Medulla oblongata (tissue), 1 donor: ENCODE measurements around the gene PM20D2.

ENCODE experiments used
- DNase-seq: peaks from one replicate; pipeline ENCODE4 v3.0.0-alpha.2; 2015; ENCODE audit errors: extremely low spot score

PM20D2 gene

GRCh38 chr6:89145091-89145955 is 532 bp upstream of the PM20D2 start:
- no peak for DNase-seq

- DNase-seq = peak; percentile 30
Measured at GRCh38 chr6:89146718-89147700, 1.2 kb downstream of the PM20D2 start.

- DNase-seq = no peak
Measured at GRCh38 chr6:89148016-89148750, 2.3 kb downstream of the PM20D2 start.

GRCh38 chr6:89154131-89154530 is 8.3 kb downstream of the PM20D2 start:
- DNase-seq = no peak

GRCh38 chr6:89160331-89161092 is 14.7 kb downstream of the PM20D2 start:
- no peak for DNase-seq

- no peak for DNase-seq
Measured at GRCh38 chr6:89161326-89162046, 15.6 kb downstream of the PM20D2 start.

GRCh38 chr6:89162047-89162371 is 16.2 kb downstream of the PM20D2 start:
- DNase-seq = no peak

GRCh38 chr6:89172131-89172530 is 26.3 kb downstream of the PM20D2 start:
- DNase-seq = no peak

GRCh38 chr6:89173634-89174033 is 27.8 kb downstream of the PM20D2 start:
- no peak for DNase-seq

GRCh38 chr6:89180112-89180511 is 34.3 kb downstream of the PM20D2 start:
- no peak for DNase-seq

- no peak for DNase-seq
Measured at GRCh38 chr6:89180971-89181370, 35.1 kb downstream of the PM20D2 start.

- no peak for DNase-seq
Measured at GRCh38 chr6:89183294-89183693, 37.4 kb downstream of the PM20D2 start.

GRCh38 chr6:89184344-89184743 is 38.5 kb downstream of the PM20D2 start:
- no peak for DNase-seq

GRCh38 chr6:89186762-89187161 is 40.9 kb downstream of the PM20D2 start:
- no peak for DNase-seq

GRCh38 chr6:89187504-89187903 is 41.6 kb downstream of the PM20D2 start:
- DNase-seq = no peak

- no peak for DNase-seq
Measured at GRCh38 chr6:89190741-89191140, 44.9 kb downstream of the PM20D2 start.

GRCh38 chr6:89194559-89194958 is 48.7 kb downstream of the PM20D2 start:
- no peak for DNase-seq

- DNase-seq = no peak
Measured at GRCh38 chr6:89197141-89197540, 51.3 kb downstream of the PM20D2 start.

GRCh38 chr6:89198235-89198634 is 52.4 kb downstream of the PM20D2 start:
- DNase-seq = no peak

- no peak for DNase-seq
Measured at GRCh38 chr6:89199579-89199978, 53.7 kb downstream of the PM20D2 start.
